GM12892 (cell line): Measurements from ENCODE around the gene DDIT4.

Experiments
- POLR2A ChIP-seq: IDR thresholded peaks from 2 replicates; pipeline ENCODE4 v1.6.1; 2011; ENCODE audit warnings: low read depth, low read length, control low read depth
- TAF1 ChIP-seq: IDR thresholded peaks from 2 replicates; pipeline ENCODE4 v1.6.1; 2011; ENCODE audit warnings: low read depth, mild to moderate bottlenecking, control low read depth, low read length, borderline replicate concordance

GRCh38 chr10:72309290-72310240 lies 35.8 kb downstream of the DDIT4 start:
- TF ChIP-seq POLR2A = no peak
- no peak for TF ChIP-seq TAF1
